ENCODE data around the gene PLPPR3.
"Not testable (repeated sequence)": the region's sequence is repeated elsewhere in the genome, so short reads cannot be mapped to it uniquely, and the experiment has no call there.

Gene PLPPR3

DNA sequence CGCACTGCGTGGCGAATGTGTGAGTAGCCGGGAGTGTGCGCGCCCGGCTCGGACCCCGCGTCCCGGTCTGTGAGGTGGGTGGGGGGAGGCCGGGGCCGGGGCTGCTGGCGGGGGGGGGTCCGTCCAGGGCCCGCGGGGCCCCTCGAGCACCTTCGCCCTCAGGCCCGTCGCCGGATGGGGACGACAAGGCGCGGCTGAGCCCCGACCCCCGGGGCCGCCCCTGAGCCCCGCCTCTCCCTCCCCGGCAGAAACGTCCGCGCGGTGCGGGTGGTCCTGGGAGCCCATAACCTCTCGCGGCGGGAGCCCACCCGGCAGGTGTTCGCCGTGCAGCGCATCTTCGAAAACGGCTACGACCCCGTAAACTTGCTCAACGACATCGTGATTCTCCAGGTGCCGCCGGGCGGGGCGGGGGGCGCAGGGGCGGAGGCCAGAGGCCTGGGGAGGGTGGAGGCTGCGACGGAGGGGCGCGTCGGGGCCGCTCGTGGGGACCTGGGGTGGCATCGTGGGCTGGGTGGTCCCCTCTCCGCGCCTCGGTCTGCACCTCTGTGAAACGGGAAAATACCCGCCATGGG is 31.3 kb upstream of the PLPPR3 start:
- DNase-seq, result no peak

DNA sequence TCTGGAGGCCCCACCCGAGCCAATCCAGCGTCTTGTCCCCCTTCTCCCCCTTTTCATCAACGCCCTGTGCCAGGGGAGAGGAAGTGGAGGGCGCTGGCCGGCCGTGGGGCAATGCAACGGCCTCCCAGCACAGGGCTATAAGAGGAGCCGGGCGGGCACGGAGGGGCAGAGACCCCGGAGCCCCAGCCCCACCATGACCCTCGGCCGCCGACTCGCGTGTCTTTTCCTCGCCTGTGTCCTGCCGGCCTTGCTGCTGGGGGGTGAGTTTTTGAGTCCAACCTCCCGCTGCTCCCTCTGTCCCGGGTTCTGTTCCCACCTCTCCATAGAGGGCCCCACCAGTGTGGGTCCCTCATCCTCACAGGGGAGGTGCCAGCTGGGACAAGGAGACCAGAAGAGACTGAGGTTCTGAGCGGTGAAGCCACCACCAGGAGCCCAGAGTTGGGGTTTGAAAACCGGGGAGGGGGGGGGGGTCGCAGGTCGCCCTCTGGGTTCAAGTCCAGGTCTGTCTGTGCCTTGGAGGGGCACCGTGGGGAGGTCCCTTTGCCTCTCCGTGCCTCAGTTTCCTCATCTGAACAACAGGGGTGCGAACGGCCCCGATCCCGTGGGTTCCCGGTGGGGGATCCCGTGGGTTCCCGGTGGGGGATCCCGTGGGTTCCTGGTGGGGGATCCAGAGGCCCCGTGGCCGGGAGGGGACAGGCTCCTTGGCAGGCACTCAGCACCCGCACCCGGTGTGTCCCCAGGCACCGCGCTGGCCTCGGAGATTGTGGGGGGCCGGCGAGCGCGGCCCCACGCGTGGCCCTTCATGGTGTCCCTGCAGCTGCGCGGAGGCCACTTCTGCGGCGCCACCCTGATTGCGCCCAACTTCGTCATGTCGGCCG is 30.6 kb upstream of the PLPPR3 start, which contains the start of gene ELANE:
ELANE (plus strand) TSS at position 168 of the 878 bp plus-strand sequence; CDS start at position 194, 26 bp downstream.
- no peak for DNase-seq

DNA sequence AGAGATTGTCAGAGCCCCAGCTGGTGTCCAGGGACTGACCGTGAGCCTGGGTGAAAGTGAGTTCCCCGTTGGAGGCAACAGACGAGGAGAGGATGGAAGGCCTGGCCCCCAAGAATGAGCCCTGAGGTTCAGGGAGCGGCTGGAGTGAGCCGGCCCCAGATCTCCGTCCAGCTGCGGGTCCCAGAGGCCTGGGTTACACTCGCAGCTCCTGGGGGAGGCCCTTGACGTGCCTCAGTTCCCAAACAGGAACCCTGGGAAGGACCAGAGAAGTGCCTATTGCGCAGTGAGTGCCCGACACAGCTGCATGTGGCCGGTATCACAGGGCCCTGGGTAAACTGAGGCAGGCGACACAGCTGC is 29.2 kb upstream of the PLPPR3 start:
- DNase-seq, result no peak

DNA sequence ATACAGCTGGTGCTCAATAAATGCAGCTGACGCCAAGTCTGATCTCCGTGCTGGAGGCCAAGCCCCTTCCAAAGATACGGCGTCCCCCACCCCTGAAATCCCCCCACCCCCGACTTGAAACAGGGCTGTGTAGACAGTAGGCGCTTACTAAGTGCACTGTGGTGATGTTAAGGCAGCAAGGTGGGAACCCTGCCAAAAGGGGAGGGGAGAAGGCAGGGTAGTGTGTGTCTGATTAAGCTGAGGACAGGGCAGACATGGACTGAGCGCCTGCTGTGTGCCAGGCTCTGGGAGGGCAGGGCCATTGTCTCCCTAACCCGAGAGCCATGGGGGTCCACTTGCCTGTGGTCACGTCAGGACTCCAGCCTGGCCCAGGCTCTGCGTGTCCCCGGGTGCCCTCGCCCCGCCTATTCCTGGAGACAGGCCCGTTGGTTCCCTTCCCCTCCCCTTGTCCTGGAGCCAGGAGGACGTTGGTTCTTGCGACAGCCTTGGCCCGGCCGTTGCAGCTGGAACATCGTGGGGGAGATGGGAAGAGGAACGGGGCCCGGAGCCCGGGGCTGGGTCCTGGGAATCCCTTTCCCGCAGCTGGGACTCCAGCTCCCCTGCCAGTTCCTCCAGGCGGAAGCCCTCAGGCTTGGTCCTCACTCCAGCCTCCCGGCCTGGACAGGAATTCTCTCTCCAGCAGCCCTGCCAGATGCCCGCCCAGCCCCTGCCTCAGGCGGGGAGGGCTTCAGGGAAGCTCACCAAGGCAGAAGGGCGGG is 28.6 kb upstream of the PLPPR3 start:
- peak; percentile 62 for DNase-seq

DNA sequence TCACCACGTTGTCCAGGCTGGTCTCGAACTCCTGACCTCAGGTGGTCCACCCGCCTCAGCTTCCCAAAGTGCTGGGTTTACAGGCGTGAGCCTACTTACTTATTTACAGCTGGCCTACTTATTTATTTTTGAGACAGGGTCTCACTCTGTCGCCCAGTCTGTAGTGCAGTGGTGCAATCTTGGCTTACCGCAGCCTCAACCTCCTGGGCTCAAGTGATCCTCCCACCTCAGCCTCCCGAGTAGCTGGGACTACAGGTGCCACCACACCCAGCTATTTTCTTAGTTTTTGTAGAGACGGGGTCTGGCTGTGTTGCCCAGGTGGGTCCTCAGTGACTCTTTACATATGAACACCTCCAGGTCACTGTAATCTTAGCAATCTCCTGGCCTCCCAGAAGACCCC is 27.4 kb upstream of the PLPPR3 start:
- DNase-seq, result not testable (repeated sequence)

DNA sequence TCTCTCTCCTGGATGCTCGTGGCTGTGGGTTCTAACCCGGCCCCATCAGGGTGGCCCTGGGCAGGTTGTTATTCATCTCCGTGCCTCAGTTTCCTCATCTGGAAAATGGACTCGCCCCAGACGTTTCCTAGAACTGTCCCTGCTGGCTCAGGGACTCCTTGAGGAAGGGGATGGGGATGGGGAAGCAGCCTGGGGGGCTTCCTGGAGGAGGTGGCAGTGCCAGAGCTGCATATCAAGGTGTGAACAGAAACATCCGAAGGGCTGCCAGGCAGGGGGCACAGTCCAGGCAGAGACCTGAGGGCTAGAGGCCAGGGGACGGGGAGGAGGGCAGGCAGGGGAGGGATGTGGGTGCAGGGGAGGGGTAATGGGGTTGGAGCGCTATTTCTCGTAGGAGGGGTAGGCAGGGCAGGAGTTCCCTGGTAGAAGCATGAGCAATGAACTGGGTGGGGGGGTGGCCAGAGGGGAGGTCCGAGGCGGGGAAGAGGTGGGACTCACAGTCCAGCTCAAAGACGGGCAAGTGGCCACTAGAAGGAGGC is 26.7 kb upstream of the PLPPR3 start:
- no peak for DNase-seq

DNA sequence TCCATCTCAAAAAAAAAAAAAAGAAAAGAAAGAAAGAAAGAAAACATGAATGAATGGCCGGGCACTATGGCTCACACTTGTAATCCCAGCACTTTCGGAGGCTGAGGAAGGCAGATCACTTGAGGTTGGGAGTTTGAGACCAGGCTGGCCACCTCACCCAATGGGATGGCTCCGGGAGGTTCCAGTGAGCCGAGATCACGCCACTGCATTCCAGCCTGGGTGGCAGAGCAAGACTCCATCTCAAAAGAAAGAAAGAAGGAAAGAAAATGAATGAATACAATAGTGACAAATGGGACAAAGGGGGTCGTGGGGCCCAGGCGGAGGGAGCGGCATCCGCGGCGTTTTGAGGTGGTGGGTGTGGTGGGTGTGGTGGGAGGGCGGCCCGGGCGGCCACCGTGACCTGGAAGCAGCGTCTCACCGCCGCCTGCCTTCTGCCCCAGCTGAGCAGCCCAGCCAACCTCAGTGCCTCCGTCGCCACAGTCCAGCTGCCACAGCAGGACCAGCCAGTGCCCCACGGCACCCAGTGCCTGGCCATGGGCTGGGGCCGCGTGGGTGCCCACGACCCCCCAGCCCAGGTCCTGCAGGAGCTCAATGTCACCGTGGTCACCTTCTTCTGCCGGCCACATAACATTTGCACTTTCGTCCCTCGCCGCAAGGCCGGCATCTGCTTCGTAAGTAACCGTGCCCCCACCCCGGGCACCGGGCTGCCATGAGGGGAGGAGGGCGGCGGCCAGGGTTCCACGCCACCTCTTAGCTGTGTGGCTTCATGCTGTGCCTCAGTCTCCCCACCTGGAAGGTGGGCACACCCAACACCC is 24.2 kb upstream of the PLPPR3 start:
- no peak for DNase-seq

DNA sequence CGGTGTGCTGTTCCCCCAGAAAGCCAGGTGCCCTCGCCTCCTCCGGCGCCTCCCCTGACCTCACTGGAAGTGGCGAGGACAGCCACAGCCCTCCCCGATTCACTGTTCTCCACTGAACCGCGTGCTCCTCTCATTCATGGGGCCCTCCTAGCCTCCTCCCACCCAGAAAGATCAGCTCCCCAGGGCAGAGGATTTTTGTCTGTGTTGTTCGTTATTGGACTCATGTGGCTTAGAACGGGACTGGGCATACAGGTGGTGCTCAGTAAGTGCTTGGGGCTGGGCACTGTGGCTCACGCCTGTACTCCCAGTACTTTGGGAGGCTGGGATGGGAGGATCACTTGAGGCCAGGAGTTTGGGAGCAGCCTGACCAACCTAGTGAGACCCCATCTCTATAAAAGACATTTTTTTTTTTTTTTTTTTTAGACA is 22.8 kb upstream of the PLPPR3 start:
- DNase-seq, result no peak

DNA sequence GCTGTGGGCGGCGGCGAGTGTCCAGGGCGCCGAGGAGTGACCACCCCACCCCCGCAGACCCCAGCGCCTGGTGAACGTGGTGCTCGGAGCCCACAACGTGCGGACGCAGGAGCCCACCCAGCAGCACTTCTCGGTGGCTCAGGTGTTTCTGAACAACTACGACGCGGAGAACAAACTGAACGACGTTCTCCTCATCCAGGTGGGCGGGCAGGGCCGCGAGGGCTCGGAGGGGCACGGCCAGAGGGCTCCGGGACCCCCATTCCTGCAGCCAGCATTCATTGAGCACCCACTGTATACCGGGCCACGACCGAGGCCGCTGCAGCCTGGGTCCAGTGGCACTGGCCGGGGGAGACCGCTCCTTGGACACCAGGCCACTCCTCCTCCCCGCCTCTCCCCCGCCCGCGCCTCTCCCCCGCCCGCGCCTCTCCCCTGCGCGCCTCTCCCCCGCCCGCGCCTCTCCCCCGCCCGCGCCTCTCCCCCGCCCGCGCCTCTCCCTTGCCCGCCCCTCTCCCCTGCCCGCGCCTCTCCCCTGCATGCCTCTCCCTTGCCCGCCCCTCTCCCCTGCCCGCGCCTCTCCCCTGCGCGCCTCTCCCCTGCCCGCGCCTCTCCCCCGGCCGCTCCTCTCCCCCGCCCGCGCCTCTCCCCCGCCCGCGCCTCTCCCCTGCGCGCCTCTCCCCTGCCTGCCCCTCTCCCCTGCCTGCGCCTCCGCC is 22.2 kb upstream of the PLPPR3 start:
- DNase-seq, result no peak

DNA sequence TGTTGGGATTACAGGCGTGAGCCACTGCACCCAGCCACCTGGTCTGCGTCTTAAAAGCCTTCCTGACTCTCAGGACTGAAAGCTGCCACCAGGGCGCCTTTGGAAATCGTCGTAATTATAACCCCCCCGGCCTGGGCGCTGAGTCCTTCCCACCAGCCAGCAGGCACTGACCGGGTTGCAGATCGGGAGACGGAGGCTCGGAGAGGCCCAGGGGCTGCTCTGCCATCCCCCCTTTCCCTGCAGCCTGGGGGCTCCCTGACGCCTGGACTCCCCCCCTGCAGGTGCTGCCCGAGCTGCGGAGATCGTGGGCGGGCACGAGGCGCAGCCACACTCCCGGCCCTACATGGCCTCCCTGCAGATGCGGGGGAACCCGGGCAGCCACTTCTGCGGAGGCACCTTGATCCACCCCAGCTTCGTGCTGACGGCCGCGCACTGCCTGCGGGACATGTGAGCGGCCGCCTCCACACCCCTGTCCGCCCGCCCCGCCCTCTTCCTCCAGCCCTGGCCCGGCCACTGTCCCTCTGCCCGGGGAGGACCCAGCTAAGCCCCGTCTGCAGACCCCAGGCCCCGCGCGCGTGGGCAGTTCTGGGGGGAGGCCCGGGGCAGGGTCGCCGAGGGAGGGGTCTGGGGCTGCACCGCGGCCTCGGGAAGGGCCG is 21.6 kb upstream of the PLPPR3 start:
- no peak for DNase-seq

DNA sequence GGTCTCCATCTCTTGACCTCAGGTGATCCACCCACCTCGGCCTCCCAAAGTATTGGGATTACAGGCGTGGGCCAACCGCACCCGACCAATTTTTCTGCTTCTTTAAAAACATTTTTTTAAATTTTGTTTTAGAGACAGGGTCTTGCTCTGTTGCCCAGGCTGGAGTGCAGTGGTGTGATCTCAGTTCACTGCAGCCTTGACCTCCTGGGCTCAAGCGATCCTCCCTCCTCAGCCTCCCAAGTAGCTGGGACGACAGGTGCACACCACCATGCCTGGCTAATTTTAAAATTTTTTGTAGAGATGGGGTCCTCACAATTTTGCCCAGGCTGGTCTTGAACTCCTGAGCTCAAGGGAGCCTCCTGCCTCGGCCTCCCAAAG is 21.0 kb upstream of the PLPPR3 start:
- not testable (repeated sequence) for DNase-seq

DNA sequence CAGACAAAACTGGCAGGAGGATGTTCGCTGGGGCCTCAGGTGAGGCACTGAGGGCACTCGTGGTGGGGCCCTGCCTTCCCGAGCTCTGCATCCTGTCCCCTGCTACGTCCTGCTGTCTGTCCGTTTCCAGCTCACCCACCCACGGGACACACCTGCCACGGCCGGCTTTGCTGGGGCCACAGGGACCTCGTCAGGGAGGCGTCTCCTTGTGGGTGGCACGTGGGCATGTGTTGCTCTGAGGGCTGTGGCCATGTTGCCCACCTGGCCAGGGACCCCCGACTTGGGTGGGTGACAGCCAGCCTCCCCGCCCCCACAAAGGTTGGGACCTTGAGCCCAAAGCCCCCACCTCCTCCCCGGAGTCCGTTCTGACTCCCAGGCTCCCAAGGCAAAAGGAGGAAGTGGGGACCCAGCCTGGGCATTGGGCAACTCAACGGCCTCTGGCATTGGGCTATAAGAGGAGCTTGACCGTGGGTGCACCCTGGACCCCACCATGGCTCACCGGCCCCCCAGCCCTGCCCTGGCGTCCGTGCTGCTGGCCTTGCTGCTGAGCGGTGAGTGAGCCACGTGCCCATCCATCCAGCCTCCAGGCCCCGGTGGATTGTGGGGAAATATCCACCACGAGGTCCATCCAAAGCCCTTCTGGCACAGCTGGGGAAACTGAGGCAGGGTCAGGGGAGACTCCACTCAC is 18.9 kb upstream of the PLPPR3 start, which contains the start of gene PRTN3:
PRTN3 (plus strand) TSS at position 481 of the 688 bp plus-strand sequence; CDS start at position 491, 10 bp downstream.
- DNase-seq, result no peak

DNA sequence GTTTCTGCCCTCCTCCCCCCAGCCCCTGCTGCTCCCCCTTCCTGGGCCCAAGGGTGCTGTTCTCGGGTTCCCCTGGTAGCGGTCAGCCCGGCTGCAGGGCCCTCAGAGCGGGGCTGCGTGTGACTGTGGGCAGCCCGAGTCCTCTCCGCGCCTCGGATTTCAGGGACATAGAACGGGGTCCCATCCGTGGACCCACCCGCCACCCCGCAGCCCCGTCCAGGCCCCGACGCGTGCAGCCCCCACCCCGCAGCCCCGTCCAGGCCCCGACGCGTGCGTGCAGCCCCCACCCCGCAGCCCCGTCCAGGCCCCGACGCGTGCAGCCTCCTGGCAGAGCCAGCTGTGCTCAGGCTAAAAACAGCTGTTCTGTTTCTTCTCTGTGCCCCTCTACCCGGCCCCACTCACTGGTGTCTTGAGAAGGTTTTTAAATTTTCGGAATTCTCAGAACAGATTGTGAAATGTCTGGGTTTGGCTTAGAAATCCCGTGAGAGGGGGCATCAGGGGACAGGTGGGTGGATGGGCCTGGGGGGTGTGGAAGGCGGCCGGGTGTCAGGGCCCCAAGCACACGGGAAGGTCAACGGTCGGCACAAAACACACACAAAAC is 13.6 kb upstream of the PLPPR3 start:
- DNase-seq, result no peak

DNA sequence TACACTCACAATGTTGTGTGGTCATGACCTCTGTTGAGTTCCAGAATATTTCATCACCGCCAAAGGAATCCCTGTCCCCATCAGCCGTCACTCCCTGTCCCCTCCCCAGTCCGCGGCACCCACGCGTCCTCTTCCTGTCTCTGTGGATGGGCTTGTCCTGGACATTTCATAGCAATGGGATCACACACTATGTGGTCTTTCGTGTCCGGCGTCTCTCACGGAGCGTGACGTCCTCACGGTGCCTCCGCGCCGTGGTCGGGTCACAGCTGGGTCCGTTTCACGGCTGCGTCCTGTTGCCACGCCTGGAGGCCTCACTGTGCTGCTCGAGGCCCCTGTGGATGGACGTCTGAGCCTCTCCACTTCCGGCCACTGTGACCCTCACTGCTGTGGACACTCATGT is 12.5 kb upstream of the PLPPR3 start:
- no peak for DNase-seq

DNA sequence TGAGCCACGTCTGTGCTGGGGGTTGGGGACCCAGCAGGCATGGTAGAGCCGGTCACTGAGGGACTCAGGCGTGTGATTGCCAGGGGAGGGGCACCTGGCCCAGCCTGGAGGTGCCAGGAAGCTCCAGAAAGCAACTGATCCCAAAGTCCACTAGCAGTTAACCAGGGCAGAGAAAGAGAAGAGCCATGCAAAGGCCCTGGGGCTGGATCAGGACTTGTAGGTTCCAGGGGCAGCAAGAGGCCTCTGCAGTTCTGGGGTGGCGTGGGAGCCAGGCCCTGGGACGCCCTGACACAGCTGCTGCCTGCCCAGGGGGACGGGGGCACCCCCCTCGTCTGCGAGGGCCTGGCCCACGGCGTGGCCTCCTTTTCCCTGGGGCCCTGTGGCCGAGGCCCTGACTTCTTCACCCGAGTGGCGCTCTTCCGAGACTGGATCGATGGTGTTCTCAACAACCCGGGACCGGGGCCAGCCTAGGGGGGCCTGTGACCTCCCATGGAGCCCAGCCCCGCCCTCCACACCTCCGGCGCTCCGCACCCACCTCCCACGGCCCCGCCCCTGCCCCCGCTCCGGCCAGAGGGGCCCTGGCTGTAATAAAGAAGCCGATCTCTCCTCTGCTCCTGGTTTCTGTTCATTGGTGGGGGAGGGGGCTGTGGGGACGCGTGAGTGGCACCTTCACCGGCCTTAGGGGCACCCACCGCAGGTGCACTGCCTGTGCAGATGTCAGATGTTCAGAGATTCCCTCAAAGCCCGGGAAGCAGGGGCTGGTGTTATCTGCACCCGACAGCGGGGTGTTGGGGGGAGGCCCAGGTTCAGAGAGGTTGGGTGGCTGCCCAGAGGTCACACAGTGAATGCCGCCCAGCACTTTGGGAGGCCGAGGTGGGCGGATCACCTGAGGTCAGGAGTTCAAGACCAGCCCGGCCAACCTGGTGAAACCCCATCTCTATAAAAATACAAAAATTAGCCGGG is 9.9 kb upstream of the PLPPR3 start:
- DNase-seq, result no peak

DNA sequence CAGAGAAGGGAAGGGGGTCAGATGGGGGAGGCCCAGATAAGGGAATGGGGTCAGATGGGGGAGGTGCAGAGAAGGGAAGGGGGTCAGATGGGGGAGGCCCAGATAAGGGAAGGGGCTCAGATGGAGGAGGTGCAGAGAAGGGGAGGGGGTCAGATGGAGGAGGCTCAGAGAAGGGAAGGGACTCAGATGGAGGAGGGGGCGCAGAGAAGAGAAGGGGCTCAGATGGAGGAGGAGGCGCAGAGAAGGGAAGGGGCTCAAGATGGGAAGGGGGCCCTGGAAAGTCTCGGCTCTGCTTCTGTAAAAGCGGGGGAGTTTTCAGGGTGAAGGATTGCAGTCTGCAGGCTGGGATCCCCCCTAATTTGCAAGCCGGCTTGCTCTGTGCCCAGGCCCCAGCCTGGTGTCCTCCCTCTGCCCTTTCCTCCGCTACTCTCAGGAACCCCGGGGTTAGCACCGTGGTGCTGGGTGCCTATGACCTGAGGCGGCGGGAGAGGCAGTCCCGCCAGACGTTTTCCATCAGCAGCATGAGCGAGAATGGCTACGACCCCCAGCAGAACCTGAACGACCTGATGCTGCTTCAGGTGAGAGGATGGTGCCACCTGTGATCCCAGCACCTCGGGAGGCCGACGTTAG is 7.5 kb upstream of the PLPPR3 start:
- no peak for DNase-seq

DNA sequence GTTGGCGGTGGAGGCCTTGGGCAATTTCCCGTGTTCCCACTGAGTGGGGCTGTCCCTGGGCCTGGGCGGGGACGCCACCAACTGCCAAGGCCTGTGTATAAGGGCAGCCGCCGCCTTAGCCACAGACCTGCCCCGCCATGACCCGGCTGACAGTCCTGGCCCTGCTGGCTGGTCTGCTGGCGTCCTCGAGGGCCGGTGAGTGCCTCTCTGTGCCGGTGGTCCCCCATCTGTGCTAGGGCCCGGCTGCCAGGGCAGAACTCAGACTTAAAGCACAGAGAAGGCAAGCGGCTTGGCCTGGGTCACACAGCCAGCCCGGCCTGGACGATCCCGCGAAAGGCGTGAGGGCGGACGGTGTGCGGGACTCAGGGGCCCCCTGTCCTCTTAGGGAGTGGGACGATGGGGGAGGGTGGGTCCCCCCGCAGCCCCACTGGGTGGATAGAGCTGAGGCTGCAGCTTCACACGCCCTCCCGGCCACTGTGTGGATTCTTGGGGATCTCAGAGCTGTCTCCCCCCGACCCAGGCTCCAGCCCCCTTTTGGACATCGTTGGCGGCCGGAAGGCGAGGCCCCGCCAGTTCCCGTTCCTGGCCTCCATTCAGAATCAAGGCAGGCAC is 6.1 kb upstream of the PLPPR3 start, which contains the start of gene AZU1:
AZU1 (plus strand) TSS at position 128 of the 612 bp plus-strand sequence; CDS start at position 138, 10 bp downstream.
- no peak for DNase-seq

DNA sequence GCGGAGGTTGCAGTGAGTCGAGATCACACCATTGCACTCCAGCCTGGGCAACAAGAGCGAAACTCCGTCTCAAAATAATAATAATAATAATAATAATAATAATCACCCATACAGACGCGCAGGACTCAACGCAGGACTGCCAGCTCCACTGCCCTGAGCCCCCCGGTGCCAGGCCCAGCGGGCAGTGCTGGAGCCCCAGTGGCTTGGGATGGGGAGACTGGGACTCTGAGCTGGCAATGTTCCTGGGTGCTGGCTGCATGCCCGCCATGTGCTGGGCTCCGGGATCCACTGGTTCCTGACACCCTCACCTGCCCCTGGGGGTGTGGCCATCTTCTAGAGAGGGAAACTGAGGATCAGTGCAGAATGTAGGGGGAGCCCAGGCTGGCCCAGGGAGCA is 5.6 kb upstream of the PLPPR3 start:
- DNase-seq, result no peak

Measured in DMS 273 treated with DMSO at 0.1 percent for 48 hours (cell line).